Right ventricle myocardium superior (tissue), 1 donor: ENCODE results near the gene GPR152. TPM values are rescaled to one million over a fixed set of nuclear protein-coding genes. Genes with fewer than 3 reads are reported as not detected.

Source experiments
- ATAC-seq: fragments of 200-7000 bp; cut with Tn5 transposase; one replicate; pipeline ENCODE4 v1.9.1; 2020; ENCODE audit warnings: mild to moderate bottlenecking; ENCODE audit not compliant: poor library complexity
- DNase-seq: peaks from one replicate; pipeline ENCODE4 v3.0.0-alpha.2; 2020
- intact Hi-C: fragments of 100-400 bp; cut with DNase I; formaldehyde crosslinking; loops from one replicate; pipeline ENCODE4 v1.11.2; 2022
- long read RNA-seq: library from polyadenylated mRNA; unstranded; transcript quantifications from one replicate; pipeline ENCODE4 v2.0.0, GENCODE V29; 2021
- total RNA-seq: library from RNA; stranded (reverse); fragmentation: NEBNext Ultra II Directional; extraction: Animal tissue kit (Norgen Biotek cat#: 25700); gene quantifications from one replicate; pipeline ENCODE4 v1.2.1, GENCODE V29; 2021
- donor health status: DM: no; HTN: yes; CAD: no; lungs with severe emphysema.

The GPR152 gene
- total RNA-seq: not detected
- long read RNA-seq: 0 reads

GRCh38 chr11:67452141-67452952, at the start of gene GPR152:
GPR152 (minus strand) TSS chr11:67452729; CDS start chr11:67452724, 5 bp downstream.
- DNase-seq (peak; percentile 67), ATAC-seq (peak; percentile 44)
- intact Hi-C loops: no loop called here

DNA sequence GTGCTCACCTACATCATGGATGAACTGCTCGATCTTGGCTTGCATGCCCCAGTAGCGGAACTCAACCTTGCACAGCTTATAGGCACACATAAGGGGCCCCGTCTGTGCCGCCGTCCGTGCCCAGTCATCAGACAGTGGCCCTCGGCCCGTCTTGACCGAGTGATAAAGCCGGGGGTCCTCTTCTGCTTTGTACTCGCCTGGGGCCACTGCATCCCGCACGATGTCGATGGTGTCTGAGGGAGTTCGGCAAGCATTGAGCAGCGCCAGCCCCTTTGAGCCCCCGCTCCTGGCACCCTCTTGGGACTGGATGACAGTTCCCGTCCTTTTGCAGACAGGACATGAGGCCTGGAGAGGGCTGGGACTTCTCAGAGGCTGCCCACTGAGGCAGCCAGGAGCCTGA, 49.3 kb upstream of the GPR152 start:
- DNase-seq (no peak), ATAC-seq (no peak)
- intact Hi-C loops: no loop called here

DNA sequence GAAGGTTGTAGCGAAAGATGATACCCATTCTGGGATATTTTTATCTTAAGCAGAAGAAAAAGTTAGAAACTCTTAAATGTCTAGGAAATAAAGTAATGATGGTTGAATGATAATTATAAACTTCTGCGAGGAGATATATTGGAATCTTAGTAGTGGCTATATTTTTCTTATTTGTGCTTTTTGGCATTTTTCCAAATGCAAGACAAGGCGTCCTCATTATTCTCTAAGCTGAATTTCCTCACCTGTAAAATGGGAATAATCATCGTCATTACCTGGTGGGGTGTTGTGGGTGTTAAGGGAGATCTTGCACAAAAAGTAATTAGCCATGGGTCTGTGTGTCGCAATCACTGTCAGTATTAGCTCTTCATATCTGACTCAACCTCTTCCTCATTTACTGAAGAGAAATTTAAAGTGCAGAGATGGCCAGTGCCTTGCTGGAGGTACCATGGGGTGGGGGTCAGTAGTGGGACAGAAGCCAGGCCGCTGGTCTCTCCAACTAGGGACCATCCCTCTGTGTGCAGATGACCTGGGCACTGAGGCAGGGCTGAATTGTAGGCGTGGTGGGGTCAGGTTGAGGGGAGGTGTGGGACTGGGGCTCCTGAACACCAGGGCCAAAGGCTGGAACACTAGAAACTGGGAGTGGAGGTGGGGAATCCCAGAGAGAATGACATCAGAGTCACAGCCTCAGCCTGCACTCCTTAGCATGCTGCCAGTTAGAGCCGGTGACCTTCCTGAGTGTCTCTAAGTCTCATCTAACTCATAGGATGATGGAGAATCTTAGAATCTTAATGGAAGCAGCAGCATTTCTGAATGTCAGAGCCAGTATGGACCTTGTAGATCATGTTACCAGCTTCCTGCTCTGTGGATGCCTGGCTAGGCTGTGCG, 48.5 kb upstream of the GPR152 start:
- ATAC-seq (no peak), DNase-seq (no peak)
- intact Hi-C loops: no loop called here

- no peak for ATAC-seq
- intact Hi-C loops: no loop called here
- no peak for DNase-seq
Observed at GRCh38 chr11:67500484-67500821, 47.9 kb upstream of the GPR152 start.

GRCh38 chr11:67499808-67500483, 47.4 kb upstream of the GPR152 start:
- intact Hi-C loops: no loop called here
- DNase-seq (no peak), ATAC-seq (no peak)

DNA sequence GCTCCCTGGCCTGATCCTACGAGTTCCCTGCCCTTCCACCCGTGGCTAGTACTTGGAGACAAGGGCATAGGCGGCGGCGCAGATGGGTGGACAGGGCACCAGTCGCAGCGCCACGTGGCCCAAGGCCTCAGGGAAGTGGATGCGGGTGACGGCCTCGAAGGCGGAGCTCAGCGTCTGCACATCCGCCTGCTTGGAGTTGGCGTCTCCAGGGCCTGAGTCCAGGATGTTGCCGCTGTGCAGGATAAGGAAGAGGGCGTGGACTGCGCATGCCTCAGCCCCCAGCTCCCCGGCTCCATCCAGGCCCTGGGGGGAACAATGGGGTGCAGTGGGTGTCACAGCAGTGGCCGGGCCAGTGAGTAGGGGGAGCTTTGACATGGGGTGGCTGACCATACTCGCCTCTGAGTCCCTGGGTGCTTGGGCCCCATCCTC, 46.0 kb upstream of the GPR152 start:
- ATAC-seq: no peak

DNA sequence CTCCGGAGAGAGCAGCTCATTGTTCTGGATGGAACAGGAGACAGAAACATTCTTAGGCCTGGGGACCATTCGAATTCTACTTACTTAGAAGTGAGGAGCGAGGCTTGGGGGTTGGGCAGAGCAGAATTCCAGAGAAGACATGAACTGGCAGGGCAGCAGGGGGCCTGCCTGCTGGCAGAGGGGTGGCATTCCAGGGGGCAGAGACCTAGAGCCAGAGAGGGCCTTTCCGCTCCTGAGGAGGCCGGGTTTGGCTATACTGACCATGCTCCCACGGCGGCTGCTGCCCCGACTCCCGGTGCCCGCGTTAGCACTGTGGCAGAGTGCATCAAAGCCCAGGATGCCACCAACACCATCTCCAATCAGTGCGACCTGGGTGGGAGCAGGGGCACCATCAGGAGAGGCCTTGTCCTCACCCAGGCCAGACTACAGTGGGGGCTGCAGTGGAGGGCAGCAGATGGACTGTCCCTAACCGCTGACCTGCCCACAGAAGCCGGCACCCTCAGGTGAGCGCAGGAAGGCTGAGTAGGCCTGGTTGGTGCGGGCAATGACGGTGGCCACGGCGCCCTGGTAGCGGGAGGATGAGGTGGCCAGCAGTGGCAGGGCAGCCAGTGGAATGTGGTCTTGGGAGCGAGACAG, 45.2 kb upstream of the GPR152 start:
- intact Hi-C loops: no loop called here
- no peak for ATAC-seq
- DNase-seq: no peak

More for the DNA sequence above, 46.0 kb upstream of the GPR152 start:
- intact Hi-C loops: no loop called here
- DNase-seq: peak; percentile 67

DNA sequence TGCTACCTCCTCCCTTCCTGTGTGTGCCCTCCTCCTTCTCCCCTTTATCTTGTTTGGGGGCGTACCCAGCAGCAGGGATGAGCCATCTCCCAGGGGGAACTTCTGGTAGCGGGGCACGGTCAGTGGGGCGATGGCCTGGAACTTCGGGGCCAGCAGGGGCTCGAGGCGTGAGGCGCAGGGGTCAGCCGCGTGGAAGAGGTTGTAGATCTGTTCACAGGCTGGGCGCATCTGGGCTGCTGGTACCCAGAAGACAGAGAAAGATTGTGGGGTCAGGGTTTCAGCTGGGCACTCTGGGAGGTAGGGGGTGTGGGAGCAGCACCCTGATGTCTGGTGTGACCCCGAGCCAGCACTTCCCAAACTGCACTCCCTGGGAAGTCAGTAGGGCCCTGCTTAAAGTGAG, 43.6 kb upstream of the GPR152 start:
- DNase-seq (no peak), ATAC-seq (no peak)
- intact Hi-C loops: no loop called here

DNA sequence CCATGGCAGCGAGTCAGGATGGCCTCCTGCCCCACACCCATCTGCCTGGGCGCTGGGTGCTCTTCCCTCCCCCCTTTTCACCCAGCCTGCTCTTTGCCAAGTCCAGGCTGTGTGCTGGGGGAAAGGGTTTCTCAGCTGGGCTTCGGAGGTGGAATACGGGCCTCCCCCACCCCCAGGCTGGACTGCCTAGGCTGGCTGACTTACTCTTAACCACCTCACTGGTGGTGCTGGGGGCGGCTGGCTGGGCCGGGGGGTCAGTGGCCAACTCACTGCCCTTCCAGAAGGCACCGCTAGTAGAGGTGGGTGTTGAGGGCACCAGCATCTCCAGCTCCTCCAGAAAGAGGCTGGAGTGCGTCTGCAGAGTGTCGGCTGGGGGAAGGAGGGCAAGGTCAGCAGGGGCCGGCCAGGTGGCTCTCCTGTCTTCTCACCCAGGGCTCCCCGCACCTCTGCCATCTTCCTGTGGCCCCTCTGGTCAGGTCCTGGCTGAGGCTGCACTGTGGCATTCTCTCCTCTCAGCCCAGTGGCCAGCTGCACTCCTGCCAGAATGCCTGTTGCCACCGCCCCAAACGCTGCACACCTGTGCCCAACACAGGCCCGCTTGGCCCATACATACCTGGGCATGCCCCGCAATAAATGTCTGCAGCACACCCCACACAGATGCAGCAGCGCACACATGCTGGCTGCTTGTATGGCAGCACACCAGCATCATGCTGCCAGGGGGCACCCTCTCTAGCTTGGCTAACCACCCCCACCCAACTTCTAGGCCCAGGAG, 42.9 kb upstream of the GPR152 start:
- ATAC-seq: no peak
- DNase-seq: no peak
- intact Hi-C loops: no loop called here

- DNase-seq (no peak), ATAC-seq (no peak)
- intact Hi-C loops: no loop called here
Observed at GRCh38 chr11:67494371-67495233, 42.1 kb upstream of the GPR152 start.

GRCh38 chr11:67493548-67494370, 41.2 kb upstream of the GPR152 start:
- DNase-seq: no peak
- intact Hi-C loops: no loop called here
- ATAC-seq: no peak

GRCh38 chr11:67492801-67493547, 40.4 kb upstream of the GPR152 start:
- DNase-seq: no peak
- ATAC-seq: no peak
- intact Hi-C loops: no loop called here

GRCh38 chr11:67492069-67492727, 39.7 kb upstream of the GPR152 start:
- ATAC-seq (no peak), DNase-seq (no peak)
- intact Hi-C loops: no loop called here

DNA sequence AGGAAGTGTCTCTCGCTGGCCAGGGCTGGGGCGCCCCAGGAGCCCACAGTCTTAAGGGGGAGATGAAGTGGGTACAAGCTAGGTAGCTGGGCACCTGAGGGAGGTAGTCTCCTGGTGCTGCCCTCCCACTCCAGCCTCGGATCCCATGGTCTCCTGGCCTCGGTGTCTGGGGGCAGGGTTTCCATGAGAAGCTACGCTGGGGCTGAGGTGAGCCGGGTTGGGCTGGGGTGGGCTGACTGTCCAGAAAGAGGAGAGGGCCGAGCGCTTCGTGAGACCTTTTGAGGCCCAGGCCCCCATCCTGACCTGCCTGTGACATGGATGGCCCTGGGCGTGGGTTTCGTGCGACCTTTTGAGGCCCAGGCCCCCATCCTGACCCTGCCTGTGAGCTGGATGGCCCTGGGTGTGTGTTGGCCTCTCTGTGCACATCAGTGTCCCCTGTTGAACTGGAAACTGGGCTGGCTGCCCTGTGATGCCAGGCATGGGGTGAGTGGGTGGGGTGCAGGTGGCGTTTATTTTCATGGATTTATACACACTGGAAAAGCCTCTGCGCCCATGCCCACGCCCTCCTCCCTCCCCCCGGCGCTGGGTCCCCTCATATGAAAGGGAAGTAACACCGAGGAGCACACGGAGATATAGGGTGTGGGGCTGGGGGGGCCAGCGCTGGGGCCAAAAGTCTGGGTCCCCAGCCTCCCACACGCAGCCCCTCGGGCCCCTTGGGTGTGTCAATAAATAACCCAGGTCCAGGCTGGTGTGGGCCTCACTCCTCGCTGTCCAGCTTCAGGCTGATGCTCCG, 38.9 kb upstream of the GPR152 start:
- ATAC-seq (no peak), DNase-seq (no peak)
- intact Hi-C loops: no loop called here

- DNase-seq (peak; percentile 42), ATAC-seq (no peak)
- intact Hi-C loops: no loop called here
Observed at GRCh38 chr11:67490727-67491065, 38.2 kb upstream of the GPR152 start.
